Astrocyte of the spinal cord (primary cell): ENCODE measurements around the gene OR10A5.
A peak's percentile ranks its signal among the peaks of the same experiment; 100 is the strongest.
"Not testable (repeated sequence)": the region's sequence is repeated elsewhere in the genome, so short reads cannot be mapped to it uniquely, and the experiment has no call there.

ENCODE experiments used
- DNase-seq: peaks from one replicate; pipeline ENCODE4 v3.0.0; 2011; ENCODE audit warnings: low read depth, low spot score
- H3K4me3 ChIP-seq: 2 replicates; pipeline ENCODE4 v1.5.1; 2011; ENCODE audit warnings: low read depth, mild to moderate bottlenecking, low read length, moderate library complexity
- in situ Hi-C: cut with HindIII; loops from 2 replicates; pipeline ENCODE4 v1.10.0; 2017; ENCODE audit warnings: low sequenced_read_pairs
- TF ChIP-seq, protein P1 (sequence below): IDR thresholded peaks from 2 replicates; pipeline ENCODE4 v1.5.1; 2012; ENCODE audit warnings: low read depth, mild to moderate bottlenecking, low read length, inconsistent platforms

The OR10A5 gene

DNA sequence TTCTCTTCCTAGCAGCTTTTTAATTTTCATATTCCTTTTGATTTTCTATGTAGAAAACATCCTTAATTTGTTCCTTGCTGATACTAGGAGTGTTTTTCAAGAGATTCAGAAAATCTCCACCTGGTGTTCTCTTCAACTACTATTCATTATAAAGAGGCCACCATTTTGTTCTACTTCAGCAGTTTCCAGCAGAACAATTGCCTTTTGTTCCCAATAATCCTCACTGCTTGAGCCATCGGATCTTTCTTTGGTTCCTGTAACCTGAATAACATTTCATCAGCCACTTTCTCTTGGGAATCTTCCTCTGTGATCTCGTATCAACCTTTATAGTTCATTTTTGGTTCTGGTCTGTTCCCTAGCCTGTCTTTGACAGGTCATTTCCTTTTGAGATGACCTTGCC is 1.8 kb upstream of the OR10A5 start:
- in situ Hi-C loops, result no loop called here
- H3K4me3 ChIP-seq, result no peak overlapping the region
- TF ChIP-seq, protein P1, sequence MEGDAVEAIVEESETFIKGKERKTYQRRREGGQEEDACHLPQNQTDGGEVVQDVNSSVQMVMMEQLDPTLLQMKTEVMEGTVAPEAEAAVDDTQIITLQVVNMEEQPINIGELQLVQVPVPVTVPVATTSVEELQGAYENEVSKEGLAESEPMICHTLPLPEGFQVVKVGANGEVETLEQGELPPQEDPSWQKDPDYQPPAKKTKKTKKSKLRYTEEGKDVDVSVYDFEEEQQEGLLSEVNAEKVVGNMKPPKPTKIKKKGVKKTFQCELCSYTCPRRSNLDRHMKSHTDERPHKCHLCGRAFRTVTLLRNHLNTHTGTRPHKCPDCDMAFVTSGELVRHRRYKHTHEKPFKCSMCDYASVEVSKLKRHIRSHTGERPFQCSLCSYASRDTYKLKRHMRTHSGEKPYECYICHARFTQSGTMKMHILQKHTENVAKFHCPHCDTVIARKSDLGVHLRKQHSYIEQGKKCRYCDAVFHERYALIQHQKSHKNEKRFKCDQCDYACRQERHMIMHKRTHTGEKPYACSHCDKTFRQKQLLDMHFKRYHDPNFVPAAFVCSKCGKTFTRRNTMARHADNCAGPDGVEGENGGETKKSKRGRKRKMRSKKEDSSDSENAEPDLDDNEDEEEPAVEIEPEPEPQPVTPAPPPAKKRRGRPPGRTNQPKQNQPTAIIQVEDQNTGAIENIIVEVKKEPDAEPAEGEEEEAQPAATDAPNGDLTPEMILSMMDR, result no peak
- DNase-seq, result no peak

DNA sequence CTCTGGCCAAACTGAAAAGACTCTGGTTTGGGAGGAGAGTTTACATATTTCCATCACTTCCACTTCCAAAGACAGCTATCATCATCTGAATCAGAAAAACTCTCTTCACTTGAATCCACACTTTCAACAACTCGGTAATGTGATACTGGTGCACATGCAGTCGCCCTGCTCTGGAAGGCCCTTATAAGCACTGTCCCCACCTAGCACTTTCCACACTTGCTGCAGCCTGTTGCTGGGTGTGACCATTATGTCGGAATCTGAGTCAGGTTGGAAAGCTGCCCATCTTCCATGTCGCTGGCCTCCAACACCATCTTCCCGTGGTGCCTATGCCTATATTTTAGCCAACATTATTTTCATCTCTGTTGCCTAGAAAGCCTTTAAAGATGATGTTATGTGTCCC is 1.1 kb upstream of the OR10A5 start:
- no peak overlapping the region for H3K4me3 ChIP-seq
- DNase-seq, result no peak
- in situ Hi-C loops, result no loop called here
- TF ChIP-seq, protein P1, result no peak

DNA sequence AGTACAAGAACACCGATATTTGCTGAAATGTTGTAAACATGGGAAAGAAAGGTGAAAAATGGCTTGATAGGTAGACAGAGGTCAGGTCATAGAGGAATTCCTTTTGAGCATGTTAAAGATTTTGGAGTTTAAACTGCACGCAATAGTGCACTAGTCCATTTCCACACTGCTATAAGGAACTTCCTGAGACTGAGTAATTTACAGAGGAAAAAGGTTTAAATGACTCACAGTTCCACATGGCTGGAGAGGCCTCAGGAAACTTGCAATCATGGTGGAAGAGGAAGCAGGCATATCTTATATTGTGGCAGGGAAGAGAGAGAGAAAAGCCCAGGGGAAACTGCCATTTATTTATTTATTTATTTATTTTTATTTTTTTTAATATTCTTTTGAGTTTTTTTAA is 5.0 kb downstream of the OR10A5 start:
- DNase-seq, result no peak
- H3K4me3 ChIP-seq, result no peak overlapping the region
- in situ Hi-C loops, result no loop called here
- TF ChIP-seq, protein P1, result no peak

DNA sequence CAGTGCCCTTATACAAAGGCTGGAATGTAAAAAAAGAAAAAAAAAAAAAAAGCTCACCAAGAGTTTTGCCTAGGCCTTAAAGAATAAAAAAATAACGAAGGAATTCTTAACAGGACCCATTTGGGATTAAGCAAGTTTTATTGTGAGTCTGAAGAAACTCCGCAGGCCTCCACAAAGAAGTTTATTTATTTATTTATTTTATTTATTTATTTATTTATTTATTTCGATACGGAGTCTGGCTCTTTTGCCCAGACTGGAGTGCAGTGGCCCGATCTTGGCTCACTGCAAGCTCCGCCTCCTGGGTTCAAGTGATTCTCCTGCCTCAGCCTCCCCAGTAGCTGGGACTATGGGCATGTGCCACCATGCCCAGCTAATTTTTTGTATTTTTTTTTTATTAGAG is 9.3 kb downstream of the OR10A5 start:
- in situ Hi-C loops, DNase-seq, H3K4me3 ChIP-seq: not testable (repeated sequence)

DNA sequence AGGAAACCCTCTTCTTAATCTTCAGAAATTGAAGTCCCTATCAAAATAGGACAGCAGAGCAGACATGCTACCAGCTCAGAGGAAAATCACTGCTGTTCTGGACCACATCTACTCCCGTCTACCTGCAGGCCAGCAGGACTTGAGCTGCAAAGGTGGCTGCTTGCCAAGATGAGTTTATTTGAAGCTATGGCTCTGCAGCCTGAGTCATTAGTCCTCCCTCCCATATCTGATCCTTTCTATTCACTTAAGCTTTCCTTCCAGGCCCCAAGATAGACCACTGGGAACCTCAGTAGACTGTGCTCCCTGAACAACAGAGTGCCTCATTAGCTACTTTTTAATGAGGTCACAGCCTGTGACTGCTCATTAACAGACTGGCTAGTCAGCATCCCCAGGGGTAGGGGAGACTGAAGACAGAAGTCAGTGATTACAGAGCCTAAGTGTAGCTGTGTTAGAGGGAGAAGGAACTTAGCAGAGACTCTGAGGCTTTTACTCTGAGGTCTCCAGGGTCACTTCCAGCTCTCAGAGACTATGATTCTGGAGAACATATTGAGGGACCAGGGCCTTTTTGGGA is 10.6 kb downstream of the OR10A5 start:
- peak; percentile 8 for DNase-seq
- TF ChIP-seq, protein P1, result no peak
- in situ Hi-C loops, result no loop called here

DNA sequence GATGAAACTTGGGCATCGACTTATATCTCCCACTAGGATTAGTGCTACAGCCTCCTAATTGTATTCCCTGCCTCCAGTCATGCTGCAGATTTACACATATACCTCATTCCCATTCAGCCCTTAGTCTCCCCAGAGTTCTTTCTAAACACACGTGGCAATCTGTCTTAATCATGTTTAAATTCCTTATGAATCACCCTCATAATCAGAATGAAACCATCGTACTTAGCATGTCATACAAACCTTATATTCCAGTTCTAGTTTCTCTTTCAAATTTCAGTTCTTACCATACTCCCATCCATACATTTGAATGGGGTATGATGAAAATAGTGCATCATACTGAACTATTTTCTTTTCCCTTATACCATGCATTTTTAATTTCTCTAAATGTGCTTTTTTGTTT is 11.4 kb downstream of the OR10A5 start:
- DNase-seq, result no peak
- TF ChIP-seq, protein P1, result no peak
- no peak overlapping the region for H3K4me3 ChIP-seq
- in situ Hi-C loops, result no loop called here

More for the DNA sequence above, 10.6 kb downstream of the OR10A5 start:
- H3K4me3 ChIP-seq, result no peak overlapping the region

DNA sequence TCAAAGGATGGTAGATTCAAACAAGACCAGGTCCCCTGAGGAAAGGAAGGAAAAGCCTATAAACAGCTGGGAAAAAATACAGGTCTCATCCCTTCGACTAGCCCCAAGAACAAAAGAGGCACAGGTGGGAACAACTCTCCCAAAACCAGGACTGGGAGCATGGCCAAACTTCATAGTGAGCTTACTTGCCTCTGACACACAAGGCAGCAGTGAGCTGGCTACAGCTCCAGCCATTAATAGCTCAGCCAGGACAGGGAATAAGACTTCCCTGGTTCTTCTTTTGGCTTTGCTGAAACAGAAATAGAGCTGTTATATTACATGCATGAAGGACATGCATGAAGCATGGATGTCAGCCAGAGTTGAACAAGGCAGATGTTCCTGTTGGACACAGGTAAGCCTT is 17.5 kb downstream of the OR10A5 start, which contains the start of gene OR10A2:
Gene OR10A2 (plus strand): TSS at position 97 of the 400 bp plus-strand sequence. CDS start 6,698 bp downstream, outside the sequence.
- TF ChIP-seq, protein P1, result no peak
- no peak within 1 kb of the TSS for H3K4me3 ChIP-seq
- DNase-seq, result peak; percentile 3
- in situ Hi-C loops, result no loop called here
